Activated CD4-positive, alpha-beta memory T cell treated with anti-CD3 and anti-CD28 coated beads, Interleukin-2, amount 10 ng/mL, durations not matched to agents 7 days and 5 days (primary cell): ENCODE results near the gene QSOX2. TPM values are rescaled to one million over a fixed set of nuclear protein-coding genes. Genes with fewer than 3 reads are reported as not detected.
A peak's percentile ranks its signal among the peaks of the same experiment; 100 is the strongest.

Experiments used
- CTCF ChIA-PET: fragments of 350-600 bp; sonication (Branson Sonifier 250); formaldehyde crosslinking; loops from one replicate; lab custom pipeline; 2021; ENCODE audit warnings: antibody characterized with exemption, inconsistent platforms; lab: Charles Lee
- POLR2A ChIA-PET: fragments of 350-600 bp; sonication (Branson Sonifier 250); formaldehyde crosslinking; loops from one replicate; lab custom pipeline; 2021; ENCODE audit warnings: antibody characterized with exemption; lab: Charles Lee
- DNase-seq: peaks from one replicate; pipeline ENCODE4 v3.0.0-alpha.2; 2020
- H3K27ac Mint-ChIP-seq: one replicate; pipeline ENCODE4 v1.8.0; 2021; ENCODE audit warnings: mild to moderate bottlenecking, mixed read lengths
- H3K27me3 Mint-ChIP-seq: one replicate; pipeline ENCODE4 v1.8.0; 2021; ENCODE audit warnings: mixed read lengths
- H3K36me3 Mint-ChIP-seq: one replicate; pipeline ENCODE4 v1.8.0; 2021; ENCODE audit warnings: low read depth, mixed read lengths
- H3K4me1 Mint-ChIP-seq: one replicate; pipeline ENCODE4 v1.8.0; 2021; ENCODE audit warnings: mixed read lengths
- H3K4me3 Mint-ChIP-seq: one replicate; pipeline ENCODE4 v1.8.0; 2021; ENCODE audit warnings: mild to moderate bottlenecking, mixed read lengths
- H3K9me3 Mint-ChIP-seq: one replicate; pipeline ENCODE4 v1.8.0; 2021; ENCODE audit warnings: mixed read lengths
- total RNA-seq, 2 experiments: library from RNA; stranded (reverse); gene quantifications; one replicate each; pipeline ENCODE4 v1.2.3, GENCODE V29; 2021

QSOX2 gene
- total RNA-seq, 2 experiments from 2014 or later, result 12.4 to 13.4 TPM

GRCh38 chr9:136209232-136209631 is 36.4 kb downstream of the QSOX2 start:
- ChIA-PET CTCF (no interaction called here), POLR2A (no interaction called here)
- Mint-ChIP-seq H3K9me3 (no peaks in the 10 kb centered on the region), H3K4me3 (no peak overlapping the region), H3K27me3 (peaks cover 4% of the 10 kb centered on the region), H3K27ac (no peak overlapping the region), H3K36me3 (peaks cover 18% of the 10 kb centered on the region), H3K4me1 (no peaks in the 10 kb centered on the region)
- DNase-seq, result no peak

- Mint-ChIP-seq H3K9me3 (no peaks in the 10 kb centered on the region), H3K4me1 (no peaks in the 10 kb centered on the region), H3K36me3 (peaks cover 13% of the 10 kb centered on the region), H3K27me3 (peaks cover 9% of the 10 kb centered on the region), H3K27ac (no peak overlapping the region), H3K4me3 (no peak overlapping the region)
- no peak for DNase-seq
- POLR2A ChIA-PET, result no interaction called here
- CTCF ChIA-PET, result no interaction called here
Observed at GRCh38 chr9:136208675-136209074, 36.9 kb downstream of the QSOX2 start.

- H3K4me1 Mint-ChIP-seq, result no peaks in the 10 kb centered on the region
- H3K9me3 Mint-ChIP-seq, result no peaks in the 10 kb centered on the region
- CTCF ChIA-PET, result no interaction called here
- peaks cover 14% of the 10 kb centered on the region for H3K27me3 Mint-ChIP-seq
- no peak overlapping the region for H3K27ac Mint-ChIP-seq
- H3K36me3 Mint-ChIP-seq, result peaks cover 11% of the 10 kb centered on the region
- H3K4me3 Mint-ChIP-seq, result no peak overlapping the region
- POLR2A ChIA-PET, result no interaction called here
- no peak for DNase-seq
Observed at GRCh38 chr9:136207616-136208015, 38.0 kb downstream of the QSOX2 start.

GRCh38 chr9:136206602-136207275 is 38.9 kb downstream of the QSOX2 start:
- ChIA-PET POLR2A (no interaction called here), CTCF (no interaction called here)
- H3K4me1 Mint-ChIP-seq, result no peaks in the 10 kb centered on the region
- H3K9me3 Mint-ChIP-seq, result no peaks in the 10 kb centered on the region
- H3K36me3 Mint-ChIP-seq, result peaks cover 2% of the 10 kb centered on the region
- H3K4me3 Mint-ChIP-seq, result no peak overlapping the region
- H3K27ac Mint-ChIP-seq, result no peak overlapping the region
- peaks cover 16% of the 10 kb centered on the region for H3K27me3 Mint-ChIP-seq
- DNase-seq, result no peak

DNA sequence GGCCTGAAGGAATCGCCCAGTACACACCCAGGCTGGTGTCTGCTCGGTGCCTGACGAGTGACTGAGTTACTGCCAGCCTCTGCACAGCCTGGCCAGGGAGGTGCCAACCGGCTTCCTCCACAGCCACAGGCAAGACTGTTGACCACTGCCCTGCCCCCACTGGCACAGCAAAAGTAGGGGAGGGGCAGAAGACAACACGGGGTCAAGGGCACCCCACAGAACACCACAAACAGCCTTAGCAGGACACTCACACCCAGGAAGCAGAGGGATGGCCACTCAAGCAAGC is 40.0 kb downstream of the QSOX2 start:
- Mint-ChIP-seq H3K4me1 (no peaks in the 10 kb centered on the region), H3K27ac (no peak overlapping the region), H3K27me3 (peaks cover 23% of the 10 kb centered on the region), H3K9me3 (no peaks in the 10 kb centered on the region), H3K36me3 (peaks cover 2% of the 10 kb centered on the region), H3K4me3 (no peak overlapping the region)
- no peak for DNase-seq
- ChIA-PET POLR2A (no interaction called here), CTCF (no interaction called here)

DNA sequence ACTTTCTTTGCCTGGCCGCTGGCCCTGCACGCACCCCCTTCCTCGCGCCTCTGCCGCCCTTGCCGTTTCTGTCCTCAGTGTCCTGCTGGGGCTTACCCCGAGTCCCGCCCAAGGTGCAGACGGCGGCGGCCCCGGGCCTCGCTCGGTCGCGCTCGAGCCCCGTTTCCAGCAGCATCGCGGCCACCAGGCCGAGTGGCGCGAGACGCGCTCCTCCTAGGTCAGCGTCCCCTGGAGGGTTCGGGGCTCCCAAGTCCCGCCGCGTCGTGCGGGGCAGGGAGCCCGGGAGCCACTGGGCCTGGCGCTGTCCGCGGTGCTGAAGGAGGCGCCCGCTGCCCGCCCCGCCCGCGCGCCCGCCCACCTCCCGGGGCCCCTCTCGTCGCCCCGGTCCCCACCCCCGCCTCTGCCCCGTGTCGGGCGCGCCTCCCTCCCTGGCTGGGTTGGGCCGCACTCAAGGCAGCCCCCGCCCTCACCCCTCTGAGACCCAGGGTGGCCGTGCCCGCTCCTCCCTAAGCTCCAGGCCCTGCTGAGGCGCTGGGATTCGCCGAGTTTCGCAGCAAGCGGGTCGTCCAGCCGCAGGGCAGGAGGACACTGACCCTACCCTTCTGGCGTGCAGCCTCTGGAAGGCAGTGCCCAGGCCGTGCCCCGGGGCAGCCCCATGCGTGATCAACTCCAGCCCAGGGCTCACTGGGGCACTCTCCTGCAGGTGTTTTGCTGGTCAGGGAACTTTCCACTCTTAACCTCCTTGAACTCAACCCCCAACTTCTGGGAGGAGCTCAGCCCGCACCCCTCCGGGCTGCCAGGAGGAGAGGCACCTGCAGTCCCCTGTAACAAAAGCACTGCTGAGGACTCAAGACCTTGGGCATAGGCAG is 40.5 kb downstream of the QSOX2 start, which contains the start of gene LHX3:
LHX3 (minus strand) TSS at position 291 of the 869 bp plus-strand sequence; CDS start at position 175, 116 bp downstream.
- peak; percentile 21 for DNase-seq
- H3K36me3 Mint-ChIP-seq, result peaks cover 2% of the 10 kb centered on the region
- H3K27ac Mint-ChIP-seq, result no peak within 1 kb of the TSS
- no peaks in the 10 kb centered on the region for H3K9me3 Mint-ChIP-seq
- CTCF ChIA-PET, result no interaction called here
- POLR2A ChIA-PET, result no interaction called here
- H3K4me3 Mint-ChIP-seq, result no peak within 1 kb of the TSS
- peaks cover 28% of the 10 kb centered on the region for H3K27me3 Mint-ChIP-seq
- H3K4me1 Mint-ChIP-seq, result no peaks in the 10 kb centered on the region

DNA sequence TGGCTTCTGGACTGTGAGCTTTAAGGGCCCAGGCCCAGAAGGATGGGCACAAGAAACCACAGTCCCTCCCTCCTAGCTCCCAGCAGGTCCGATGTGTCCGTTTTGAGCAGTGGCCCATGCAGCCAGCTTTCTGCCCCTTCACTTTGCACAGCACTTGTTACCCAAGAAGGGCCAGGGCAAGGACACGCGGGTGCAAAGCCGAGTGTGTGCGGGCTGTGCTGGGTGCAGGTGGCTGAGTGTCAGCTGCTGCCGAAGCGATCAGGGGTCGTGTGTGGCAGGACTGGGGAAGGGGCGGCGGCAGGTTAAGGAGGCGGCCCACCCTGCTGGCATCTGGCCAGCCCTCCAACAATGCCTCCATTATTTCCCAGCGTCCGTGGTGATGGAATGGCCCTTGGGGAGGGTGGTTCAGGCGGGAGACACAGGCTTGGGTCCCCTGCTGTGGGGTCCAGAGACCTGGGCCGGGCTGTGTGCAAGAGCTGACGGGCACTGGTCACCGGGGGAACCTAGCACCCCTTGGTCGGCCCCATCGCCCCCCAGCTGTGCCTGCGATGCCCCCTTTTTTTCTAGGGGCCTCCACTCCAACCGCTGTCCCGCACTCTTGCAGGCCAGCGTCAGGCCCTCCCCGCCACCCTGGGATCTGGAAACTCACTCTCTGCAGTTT is 41.3 kb downstream of the QSOX2 start:
- Mint-ChIP-seq H3K27me3 (peaks cover 30% of the 10 kb centered on the region), H3K4me3 (no peak overlapping the region), H3K9me3 (no peaks in the 10 kb centered on the region), H3K4me1 (no peaks in the 10 kb centered on the region), H3K36me3 (peaks cover 2% of the 10 kb centered on the region), H3K27ac (no peak overlapping the region)
- no peak for DNase-seq
- ChIA-PET POLR2A (no interaction called here), CTCF (interaction anchor here (0.6 kb wide), 1 partner anchor 523 kb away, joined by 3 read pairs; no protein-coding TSS in a partner anchor)

- ChIA-PET CTCF (interaction anchor here (0.6 kb wide), 1 partner anchor 524 kb away, joined by 3 read pairs; no protein-coding TSS in a partner anchor), POLR2A (no interaction called here)
- Mint-ChIP-seq H3K4me1 (no peaks in the 10 kb centered on the region), H3K27me3 (peaks cover 31% of the 10 kb centered on the region), H3K4me3 (no peak overlapping the region), H3K9me3 (no peaks in the 10 kb centered on the region), H3K36me3 (peaks cover 2% of the 10 kb centered on the region), H3K27ac (no peak overlapping the region)
- DNase-seq, result no peak
Observed at GRCh38 chr9:136203408-136204144, 42.0 kb downstream of the QSOX2 start.

GRCh38 chr9:136202454-136203407 is 42.9 kb downstream of the QSOX2 start:
- Mint-ChIP-seq H3K4me3 (no peak overlapping the region), H3K27me3 (peaks cover 40% of the 10 kb centered on the region), H3K36me3 (peaks cover 2% of the 10 kb centered on the region), H3K27ac (no peak overlapping the region), H3K4me1 (no peaks in the 10 kb centered on the region), H3K9me3 (no peaks in the 10 kb centered on the region)
- ChIA-PET POLR2A (no interaction called here), CTCF (no interaction called here)
- no peak for DNase-seq

- no peaks in the 10 kb centered on the region for H3K4me1 Mint-ChIP-seq
- ChIA-PET CTCF (no interaction called here), POLR2A (no interaction called here)
- H3K27me3 Mint-ChIP-seq, result peaks cover 44% of the 10 kb centered on the region
- DNase-seq, result no peak
- H3K9me3 Mint-ChIP-seq, result no peaks in the 10 kb centered on the region
- no peak overlapping the region for H3K4me3 Mint-ChIP-seq
- no peaks in the 10 kb centered on the region for H3K36me3 Mint-ChIP-seq
- H3K27ac Mint-ChIP-seq, result no peak overlapping the region
Observed at GRCh38 chr9:136201609-136202453, 43.8 kb downstream of the QSOX2 start.

GRCh38 chr9:136201174-136201573 is 44.4 kb downstream of the QSOX2 start:
- Mint-ChIP-seq H3K4me1 (no peaks in the 10 kb centered on the region), H3K9me3 (no peaks in the 10 kb centered on the region), H3K27ac (no peak overlapping the region), H3K4me3 (no peak overlapping the region), H3K27me3 (peaks cover 50% of the 10 kb centered on the region), H3K36me3 (no peaks in the 10 kb centered on the region)
- no peak for DNase-seq
- ChIA-PET CTCF (no interaction called here), POLR2A (no interaction called here)
